ENCODE measurements around the gene MYH7B. TPM values are rescaled to one million over a fixed set of nuclear protein-coding genes. Genes with fewer than 3 reads are reported as not detected.

The MYH7B gene
- total RNA-seq, 3 donors from 2014 or later, result 0.66 to 1.1 (median 0.73) TPM

DNA sequence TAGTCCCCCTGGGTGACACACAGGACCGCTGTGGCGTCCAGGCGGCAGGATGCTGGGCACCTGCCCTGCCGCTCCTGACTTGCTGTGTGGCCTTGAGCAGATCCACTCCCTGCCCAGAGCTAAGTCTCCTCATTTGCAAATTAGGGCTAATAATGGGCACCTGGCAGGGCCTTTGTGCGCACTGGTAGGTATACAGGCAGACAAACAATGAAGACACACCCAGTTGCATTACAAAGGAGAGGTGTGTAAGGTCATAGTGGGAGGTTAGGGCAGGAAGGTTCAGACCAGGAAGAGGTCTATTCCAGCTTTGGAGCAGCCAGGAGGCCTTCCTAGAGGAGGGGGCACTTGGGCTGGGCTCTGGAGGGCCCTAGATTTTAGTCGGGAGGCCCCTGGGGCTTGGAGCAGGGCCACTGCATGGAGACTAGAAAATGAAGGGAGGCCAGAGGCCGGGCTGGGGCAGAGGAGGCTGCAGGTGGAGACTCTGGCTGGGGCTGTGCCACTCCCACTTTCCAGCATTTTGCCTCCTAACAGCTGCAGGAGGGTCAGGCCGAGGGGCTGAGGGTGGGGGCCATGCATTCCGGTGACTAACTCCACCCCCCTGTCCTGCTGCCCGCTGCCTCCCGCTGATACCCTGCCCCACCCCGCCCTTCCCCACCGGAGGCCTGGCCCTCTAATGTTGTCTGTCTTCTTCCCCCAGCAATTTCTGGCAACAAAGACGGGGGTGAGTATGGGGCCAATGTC, 28.5 kb downstream of the MYH7B start:
- Histone ChIP-seq H3K9me3 (no peaks in the 10 kb centered on the region), H3K36me3 (no peaks in the 10 kb centered on the region), H3K27me3 (peaks cover 4 to 10% of the 10 kb centered on the region in 2 donors), H3K4me3 (no peak overlapping the region), H3K4me1 (no peaks in the 10 kb centered on the region), H3K27ac (no peak overlapping the region)
- DNase-seq (ENCODE audit: low spot score in 2 of 2), result no peak
- intact Hi-C loops (cut with DNase I; ENCODE audit: low total_unique reads), result no loop called here
- TF ChIP-seq, protein P1, sequence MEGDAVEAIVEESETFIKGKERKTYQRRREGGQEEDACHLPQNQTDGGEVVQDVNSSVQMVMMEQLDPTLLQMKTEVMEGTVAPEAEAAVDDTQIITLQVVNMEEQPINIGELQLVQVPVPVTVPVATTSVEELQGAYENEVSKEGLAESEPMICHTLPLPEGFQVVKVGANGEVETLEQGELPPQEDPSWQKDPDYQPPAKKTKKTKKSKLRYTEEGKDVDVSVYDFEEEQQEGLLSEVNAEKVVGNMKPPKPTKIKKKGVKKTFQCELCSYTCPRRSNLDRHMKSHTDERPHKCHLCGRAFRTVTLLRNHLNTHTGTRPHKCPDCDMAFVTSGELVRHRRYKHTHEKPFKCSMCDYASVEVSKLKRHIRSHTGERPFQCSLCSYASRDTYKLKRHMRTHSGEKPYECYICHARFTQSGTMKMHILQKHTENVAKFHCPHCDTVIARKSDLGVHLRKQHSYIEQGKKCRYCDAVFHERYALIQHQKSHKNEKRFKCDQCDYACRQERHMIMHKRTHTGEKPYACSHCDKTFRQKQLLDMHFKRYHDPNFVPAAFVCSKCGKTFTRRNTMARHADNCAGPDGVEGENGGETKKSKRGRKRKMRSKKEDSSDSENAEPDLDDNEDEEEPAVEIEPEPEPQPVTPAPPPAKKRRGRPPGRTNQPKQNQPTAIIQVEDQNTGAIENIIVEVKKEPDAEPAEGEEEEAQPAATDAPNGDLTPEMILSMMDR (IDR thresholded peaks at IDR 0.05), result no peak
- TF ChIP-seq POLR2AphosphoS5 (IDR thresholded peaks at IDR 0.05) (no peak), POLR2A (IDR thresholded peaks at IDR 0.05) (no peak)

DNA sequence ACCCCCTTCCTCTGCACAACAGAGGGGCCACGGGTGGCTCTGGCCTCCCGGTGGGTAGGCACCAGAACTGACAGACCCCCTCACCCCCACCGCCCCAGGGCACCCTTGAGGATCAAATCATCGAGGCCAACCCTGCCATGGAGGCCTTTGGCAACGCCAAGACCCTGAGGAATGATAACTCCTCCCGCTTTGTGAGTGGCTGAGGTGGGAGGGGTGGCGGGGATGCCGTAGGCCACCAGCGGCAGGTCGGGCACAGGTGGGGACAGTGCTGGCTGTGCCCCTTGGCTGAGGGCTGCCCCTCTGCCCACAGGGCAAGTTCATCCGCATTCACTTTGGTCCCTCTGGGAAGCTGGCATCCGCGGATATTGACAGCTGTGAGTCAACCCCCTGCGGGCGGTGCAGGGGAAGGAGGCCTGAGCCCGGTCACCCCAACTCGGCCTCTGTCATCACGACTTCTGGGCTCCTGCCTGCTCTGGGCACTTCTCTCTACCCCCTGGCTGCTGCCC, 29.1 kb downstream of the MYH7B start:
- Histone ChIP-seq H3K4me3 (no peak overlapping the region), H3K9me3 (no peaks in the 10 kb centered on the region), H3K36me3 (no peaks in the 10 kb centered on the region), H3K27me3 (peaks cover 4 to 10% of the 10 kb centered on the region in 2 donors), H3K4me1 (no peaks in the 10 kb centered on the region), H3K27ac (no peak overlapping the region)
- intact Hi-C loops (cut with DNase I; ENCODE audit: low total_unique reads), result no loop called here
- TF ChIP-seq POLR2AphosphoS5 (IDR thresholded peaks at IDR 0.05) (no peak), POLR2A (IDR thresholded peaks at IDR 0.05) (no peak)
- TF ChIP-seq, protein P1 (IDR thresholded peaks at IDR 0.05), result no peak
- DNase-seq (ENCODE audit: low spot score in 2 of 2), result no peak

DNA sequence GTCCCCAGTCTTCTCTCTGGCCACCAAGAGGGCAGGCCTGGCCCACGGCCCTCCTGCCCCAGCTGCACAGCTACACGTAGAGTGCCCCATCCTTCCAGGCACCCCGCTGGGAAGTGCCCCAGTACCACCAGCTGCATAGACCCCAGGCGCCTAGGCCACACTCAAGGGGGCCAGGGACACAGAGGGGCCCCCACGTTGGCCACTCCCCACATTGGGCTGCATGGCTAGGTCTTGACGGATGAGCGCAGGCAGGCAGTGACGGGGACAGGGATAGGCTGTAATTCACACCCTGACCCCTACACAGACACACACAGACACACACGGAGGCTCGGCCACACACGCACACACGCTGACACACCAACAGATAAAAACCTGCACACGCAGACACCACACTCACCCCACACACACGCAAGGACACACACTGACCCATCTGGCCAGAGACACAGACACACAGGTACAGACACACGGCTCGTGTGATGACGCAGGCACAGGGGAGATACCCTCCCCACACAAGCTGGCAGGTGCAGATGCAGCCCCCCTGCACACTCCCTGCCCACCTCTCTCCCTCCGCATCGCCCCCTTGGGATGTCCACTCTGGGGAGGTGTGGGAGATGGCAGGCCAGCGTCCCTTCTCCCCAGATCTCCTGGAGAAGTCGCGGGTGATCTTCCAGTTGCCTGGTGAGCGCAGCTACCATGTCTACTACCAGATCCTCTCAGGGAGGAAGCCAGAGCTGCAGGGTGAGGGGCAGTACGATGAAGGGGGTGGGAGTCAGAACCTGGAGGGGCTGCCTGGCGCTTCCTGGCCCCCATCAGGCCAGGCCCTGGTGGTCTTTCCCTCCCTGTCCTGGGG, 30.0 kb downstream of the MYH7B start:
- TF ChIP-seq POLR2A (IDR thresholded peaks at IDR 0.05) (no peak), POLR2AphosphoS5 (IDR thresholded peaks at IDR 0.05) (no peak)
- TF ChIP-seq, protein P1 (IDR thresholded peaks at IDR 0.05), result no peak

DNA sequence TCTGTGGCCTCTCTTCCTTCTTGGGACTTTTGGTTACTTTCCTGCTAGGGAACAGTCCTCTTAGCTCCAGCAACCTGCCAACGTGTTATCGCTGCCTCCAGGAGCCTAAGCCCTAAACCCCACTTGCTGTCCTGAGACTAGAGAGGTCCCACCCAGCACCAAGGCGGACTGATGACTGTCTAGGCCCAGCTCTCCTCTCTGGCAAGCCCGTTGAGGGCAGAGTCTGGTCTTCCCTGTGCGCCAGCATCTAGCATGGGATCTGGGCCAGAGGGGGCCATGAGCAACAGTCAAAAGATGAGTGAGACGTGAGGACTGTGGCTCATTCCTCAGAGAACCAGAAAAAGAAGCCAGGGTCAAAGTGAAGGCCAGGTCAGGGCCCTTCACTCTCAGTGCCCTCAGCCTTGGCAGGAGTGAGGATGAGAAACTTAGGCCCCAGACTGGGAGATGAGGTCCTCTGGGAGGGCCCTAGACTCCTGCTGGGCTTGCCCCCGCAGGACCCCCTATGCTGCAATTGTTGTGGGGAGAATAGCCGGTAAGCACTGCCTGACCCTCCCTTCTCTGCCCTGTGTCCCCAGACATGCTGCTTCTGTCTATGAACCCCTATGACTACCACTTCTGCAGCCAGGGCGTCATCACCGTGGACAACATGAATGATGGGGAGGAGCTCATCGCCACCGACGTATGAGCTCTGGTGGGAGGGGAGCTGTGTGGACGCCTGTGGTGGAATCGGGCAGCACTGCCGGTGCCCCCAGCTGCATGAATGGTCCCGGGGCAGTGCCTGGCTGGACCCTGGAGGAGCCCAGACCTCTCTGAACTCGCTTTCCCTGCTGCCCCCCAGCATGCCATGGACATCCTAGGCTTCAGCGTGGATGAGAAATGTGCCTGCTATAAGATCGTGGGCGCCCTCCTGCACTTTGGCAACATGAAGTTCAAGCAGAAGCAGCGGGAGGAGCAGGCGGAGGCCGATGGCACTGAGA, 30.9 kb downstream of the MYH7B start:
- intact Hi-C loops (cut with DNase I; ENCODE audit: low total_unique reads), result no loop called here
- TF ChIP-seq, protein P1 (IDR thresholded peaks at IDR 0.05), result no peak
- TF ChIP-seq POLR2A (IDR thresholded peaks at IDR 0.05) (no peak), POLR2AphosphoS5 (IDR thresholded peaks at IDR 0.05) (no peak)
- no peak for DNase-seq (ENCODE audit: low spot score in 2 of 2)

More for the DNA sequence above, 30.0 kb downstream of the MYH7B start:
- Histone ChIP-seq H3K9me3 (no peaks in the 10 kb centered on the region), H3K4me3 (no peak overlapping the region), H3K27ac (no peak overlapping the region), H3K27me3 (peaks cover 4 to 10% of the 10 kb centered on the region in 2 donors), H3K4me1 (no peaks in the 10 kb centered on the region), H3K36me3 (no peaks in the 10 kb centered on the region)
- intact Hi-C loops (cut with DNase I; ENCODE audit: low total_unique reads), result no loop called here
- DNase-seq (ENCODE audit: low spot score in 2 of 2), result no peak

More for the DNA sequence above, 30.9 kb downstream of the MYH7B start:
- H3K4me3 ChIP-seq, result no peak overlapping the region
- H3K36me3 ChIP-seq, result no peaks in the 10 kb centered on the region
- no peaks in the 10 kb centered on the region for H3K4me1 ChIP-seq
- no peaks in the 10 kb centered on the region for H3K9me3 ChIP-seq
- no peak overlapping the region for H3K27ac ChIP-seq
- H3K27me3 ChIP-seq, result peaks cover 4 to 10% of the 10 kb centered on the region in 2 donors
